Activated naive CD8-positive, alpha-beta T cell treated with anti-CD3 and anti-CD28 coated beads, Interleukin-2, amount 50 U/mL, for 24 hours (primary cell): ENCODE data around the gene PDE4B.
A peak's percentile ranks its signal among the peaks of the same experiment; 100 is the strongest.

ENCODE experiments used
- ATAC-seq: fragments of 150-1000 bp; cut with Tn5 transposase; one replicate; pipeline ENCODE4 v1.10.0; 2021
- DNase-seq: peaks from one replicate; pipeline ENCODE4 v3.0.0; 2021
- H3K27ac Mint-ChIP-seq: one replicate; pipeline ENCODE4 v1.8.0; 2021; ENCODE audit warnings: mild to moderate bottlenecking, mixed read lengths
- H3K27me3 Mint-ChIP-seq: one replicate; pipeline ENCODE4 v1.8.0; 2021; ENCODE audit warnings: mixed read lengths
- H3K36me3 Mint-ChIP-seq: one replicate; pipeline ENCODE4 v1.8.0; 2021; ENCODE audit warnings: low read depth, mixed read lengths
- H3K4me1 Mint-ChIP-seq: one replicate; pipeline ENCODE4 v1.8.0; 2021; ENCODE audit warnings: mixed read lengths
- H3K4me3 Mint-ChIP-seq: one replicate; pipeline ENCODE4 v1.8.0; 2021; ENCODE audit warnings: mild to moderate bottlenecking, moderate library complexity, mixed read lengths
- H3K9me3 Mint-ChIP-seq: one replicate; pipeline ENCODE4 v1.8.0; 2021; ENCODE audit warnings: mixed read lengths

Gene PDE4B

DNA sequence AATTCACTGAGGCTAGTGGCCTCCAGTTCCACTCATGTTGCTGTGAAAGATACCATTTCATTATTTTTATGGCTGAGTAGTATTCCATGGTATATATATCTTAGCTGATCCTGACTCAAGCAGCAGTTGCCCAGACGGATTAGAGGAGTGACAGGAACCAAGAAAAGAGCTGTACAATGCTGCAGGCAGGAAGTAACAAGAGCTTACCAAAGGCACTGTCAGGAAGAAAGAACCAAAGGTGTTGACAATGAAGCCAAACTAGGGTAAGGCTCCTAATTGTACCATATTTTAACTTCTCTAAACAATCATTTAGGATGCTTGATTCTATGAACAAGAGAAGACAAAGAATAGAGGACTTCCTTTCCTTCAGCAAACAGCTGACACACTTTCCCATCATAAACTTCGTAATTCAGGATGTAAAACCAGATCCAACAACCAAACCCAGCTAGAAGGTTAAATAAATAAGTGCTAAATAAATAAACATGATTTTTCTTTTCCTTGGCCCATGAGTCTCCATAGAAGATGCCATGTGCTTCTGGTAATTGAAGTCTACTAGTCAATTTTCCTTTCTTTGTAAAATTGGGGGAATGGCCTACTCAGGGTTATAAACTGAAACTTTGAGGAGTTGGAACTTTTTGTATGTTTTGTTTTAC, 493.0 kb downstream of the PDE4B start:
- H3K4me3 Mint-ChIP-seq = no peak overlapping the region
- H3K27ac Mint-ChIP-seq = no peak overlapping the region

DNA sequence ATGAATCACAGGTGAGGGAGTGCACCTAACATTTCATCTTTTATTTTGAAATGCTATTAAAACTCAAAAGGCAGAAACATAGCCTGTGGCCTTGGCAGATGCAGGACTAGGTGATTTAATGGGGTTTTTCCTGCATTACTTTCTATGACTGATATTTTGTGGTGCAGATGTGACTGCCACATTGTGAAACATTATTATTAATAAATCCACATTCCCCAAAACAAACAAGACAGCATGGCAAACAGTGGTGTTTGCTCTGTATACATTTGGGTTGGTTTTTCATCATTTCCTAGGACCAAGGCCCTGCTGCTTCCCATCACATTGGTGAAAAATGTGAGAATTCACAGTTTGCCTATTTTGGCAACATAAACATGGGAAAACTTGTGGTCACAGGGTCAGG, 493.6 kb downstream of the PDE4B start:
- DNase-seq = no peak
- ATAC-seq = no peak
- H3K4me3 Mint-ChIP-seq = no peak overlapping the region
- H3K9me3 Mint-ChIP-seq = no peaks in the 10 kb centered on the region
- no peaks in the 10 kb centered on the region for H3K27me3 Mint-ChIP-seq
- peaks cover 83% of the 10 kb centered on the region for H3K4me1 Mint-ChIP-seq
- H3K36me3 Mint-ChIP-seq = no peaks in the 10 kb centered on the region
- no peak overlapping the region for H3K27ac Mint-ChIP-seq

More for the DNA sequence above, 493.0 kb downstream of the PDE4B start:
- DNase-seq = no peak
- peaks cover 81% of the 10 kb centered on the region for H3K4me1 Mint-ChIP-seq
- no peaks in the 10 kb centered on the region for H3K36me3 Mint-ChIP-seq
- no peaks in the 10 kb centered on the region for H3K9me3 Mint-ChIP-seq
- no peak for ATAC-seq
- no peaks in the 10 kb centered on the region for H3K27me3 Mint-ChIP-seq

- Mint-ChIP-seq H3K36me3 (no peaks in the 10 kb centered on the region), H3K4me1 (peaks cover 76% of the 10 kb centered on the region), H3K4me3 (no peak overlapping the region), H3K27ac (peak overlapping the region; percentile 33), H3K27me3 (no peaks in the 10 kb centered on the region), H3K9me3 (no peaks in the 10 kb centered on the region)
- ATAC-seq (peak; percentile 66), DNase-seq (no peak)
These were observed 495.4 kb downstream of the PDE4B start for GRCh38 chr1:66288048-66288447.

- Mint-ChIP-seq H3K4me1 (peaks cover 67% of the 10 kb centered on the region), H3K27ac (no peak overlapping the region), H3K36me3 (no peaks in the 10 kb centered on the region)
These were observed 498.3 kb downstream of the PDE4B start for GRCh38 chr1:66290761-66291530.

GRCh38 chr1:66291531-66291864, 498.8 kb downstream of the PDE4B start:
- ATAC-seq (no peak), DNase-seq (no peak)
- H3K36me3 Mint-ChIP-seq = no peaks in the 10 kb centered on the region
- no peaks in the 10 kb centered on the region for H3K27me3 Mint-ChIP-seq
- H3K4me1 Mint-ChIP-seq = peaks cover 65% of the 10 kb centered on the region
- no peak overlapping the region for H3K4me3 Mint-ChIP-seq
- H3K9me3 Mint-ChIP-seq = no peaks in the 10 kb centered on the region
- H3K27ac Mint-ChIP-seq = no peak overlapping the region

More at GRCh38 chr1:66290761-66291530, 498.3 kb downstream of the PDE4B start:
- Mint-ChIP-seq H3K4me3 (no peak overlapping the region), H3K27me3 (no peaks in the 10 kb centered on the region), H3K9me3 (no peaks in the 10 kb centered on the region)
- ATAC-seq (no peak), DNase-seq (no peak)

DNA sequence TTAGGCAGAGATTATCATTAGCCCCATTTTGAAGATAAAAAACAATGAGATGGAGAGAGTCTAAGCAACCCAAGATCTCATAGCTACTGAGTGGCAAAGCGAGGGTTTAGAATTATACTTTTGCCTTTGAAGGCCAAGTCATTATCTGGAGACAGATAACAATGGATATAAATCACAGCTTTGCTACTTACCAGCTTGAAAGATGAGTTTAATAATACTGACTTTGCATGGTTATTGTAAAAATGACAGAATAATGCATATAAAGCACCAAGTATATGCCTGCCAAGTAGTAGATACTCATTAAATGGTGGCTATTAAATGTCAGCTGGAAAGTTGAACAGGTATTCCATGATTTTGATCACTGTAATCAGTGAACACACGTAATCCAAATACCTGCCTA, 499.6 kb downstream of the PDE4B start:
- Mint-ChIP-seq H3K27me3 (no peaks in the 10 kb centered on the region), H3K9me3 (no peaks in the 10 kb centered on the region), H3K36me3 (no peaks in the 10 kb centered on the region), H3K4me3 (no peak overlapping the region), H3K27ac (no peak overlapping the region), H3K4me1 (peaks cover 64% of the 10 kb centered on the region)
- DNase-seq (no peak), ATAC-seq (no peak)

GRCh38 chr1:66292944-66293343, 500.2 kb downstream of the PDE4B start:
- no peak overlapping the region for H3K27ac Mint-ChIP-seq

DNA sequence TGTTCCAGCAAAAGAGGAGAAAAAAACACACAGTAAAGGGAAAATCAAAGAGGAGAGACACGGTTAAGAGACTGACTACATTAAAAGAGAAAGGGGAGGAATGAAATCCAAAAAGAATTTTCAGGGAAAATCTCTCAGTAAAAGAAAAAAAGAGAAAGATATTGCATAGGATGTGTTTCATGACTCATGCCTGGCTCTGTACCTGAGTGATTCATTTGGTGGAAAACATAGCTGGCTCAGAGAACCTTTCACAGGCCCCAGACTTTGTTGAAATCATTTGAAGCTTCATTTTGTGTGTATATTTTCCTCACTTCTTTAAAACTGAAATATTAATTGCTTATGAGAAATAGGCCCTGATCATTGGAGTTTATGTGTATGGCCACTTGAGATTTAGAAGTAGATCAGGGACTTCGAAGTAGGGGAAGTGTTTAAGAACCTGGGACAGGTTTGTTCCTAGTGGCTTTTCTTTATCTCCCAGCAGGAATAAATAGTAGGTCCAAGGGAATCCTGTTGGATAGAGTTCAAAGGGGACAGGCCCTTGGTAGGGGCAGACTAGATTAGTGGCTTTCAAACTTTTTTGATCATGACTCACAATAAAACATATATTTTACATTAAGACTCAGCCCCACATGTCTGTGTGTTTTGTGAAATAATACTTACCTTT, 502.1 kb downstream of the PDE4B start:
- H3K27ac Mint-ChIP-seq = peak overlapping the region; percentile 74
- ATAC-seq = peak; percentile 97

More at GRCh38 chr1:66292944-66293343, 500.2 kb downstream of the PDE4B start:
- ATAC-seq = no peak
- Mint-ChIP-seq H3K4me3 (no peak overlapping the region), H3K27me3 (no peaks in the 10 kb centered on the region), H3K36me3 (no peaks in the 10 kb centered on the region), H3K4me1 (peaks cover 60% of the 10 kb centered on the region), H3K9me3 (no peaks in the 10 kb centered on the region)
- no peak for DNase-seq

GRCh38 chr1:66295803-66296202, 503.1 kb downstream of the PDE4B start:
- peak overlapping the region; percentile 5 for H3K27ac Mint-ChIP-seq
- H3K9me3 Mint-ChIP-seq = no peaks in the 10 kb centered on the region
- H3K36me3 Mint-ChIP-seq = no peaks in the 10 kb centered on the region
- ATAC-seq (no peak), DNase-seq (no peak)
- no peak overlapping the region for H3K4me3 Mint-ChIP-seq
- H3K27me3 Mint-ChIP-seq = no peaks in the 10 kb centered on the region
- peaks cover 51% of the 10 kb centered on the region for H3K4me1 Mint-ChIP-seq

More for the DNA sequence above, 502.1 kb downstream of the PDE4B start:
- Mint-ChIP-seq H3K4me1 (peaks cover 53% of the 10 kb centered on the region), H3K27me3 (no peaks in the 10 kb centered on the region), H3K4me3 (no peak overlapping the region), H3K36me3 (no peaks in the 10 kb centered on the region), H3K9me3 (no peaks in the 10 kb centered on the region)
- DNase-seq = no peak

DNA sequence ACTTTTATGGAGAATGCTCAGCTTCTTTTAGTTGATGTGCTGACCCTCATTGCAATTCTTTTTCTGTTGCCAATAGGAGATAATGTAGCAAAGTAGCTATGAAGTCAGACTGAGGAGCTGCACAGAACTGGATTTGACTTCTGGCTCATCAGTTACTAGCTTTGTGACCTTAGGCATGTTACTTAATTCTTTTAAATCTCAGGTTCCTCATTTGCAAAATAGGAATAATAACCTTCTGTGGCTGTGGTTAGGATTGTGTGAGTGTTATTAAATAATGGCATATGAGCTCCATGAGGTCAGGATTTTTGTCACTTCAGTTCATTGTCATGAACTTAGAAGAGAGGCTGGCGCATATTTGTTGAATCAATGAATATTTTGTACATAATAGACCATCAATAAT, 503.7 kb downstream of the PDE4B start:
- no peaks in the 10 kb centered on the region for H3K27me3 Mint-ChIP-seq
- no peak overlapping the region for H3K4me3 Mint-ChIP-seq
- H3K27ac Mint-ChIP-seq = no peak overlapping the region
- ATAC-seq (no peak), DNase-seq (no peak)
- no peaks in the 10 kb centered on the region for H3K9me3 Mint-ChIP-seq
- no peaks in the 10 kb centered on the region for H3K36me3 Mint-ChIP-seq
- peaks cover 51% of the 10 kb centered on the region for H3K4me1 Mint-ChIP-seq

DNA sequence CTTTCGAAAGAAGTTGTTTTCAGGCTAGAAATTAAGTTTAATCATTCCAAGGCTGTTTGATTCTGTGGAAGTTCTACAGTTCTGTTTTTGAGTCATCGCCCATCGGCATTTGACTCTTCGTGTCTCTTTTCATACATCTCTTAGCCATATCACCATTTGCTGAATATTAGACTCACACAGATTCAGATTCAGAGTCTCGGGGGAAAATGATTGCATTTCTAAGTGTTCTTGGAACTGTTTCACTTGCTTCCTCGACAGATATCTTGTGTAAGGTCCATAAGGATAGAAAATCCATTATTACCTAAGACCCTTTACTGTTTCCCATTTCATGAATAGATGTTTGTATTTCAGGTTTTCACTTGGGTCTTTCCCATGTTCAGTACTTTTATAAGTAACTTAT, 504.3 kb downstream of the PDE4B start:
- Mint-ChIP-seq H3K27ac (no peak overlapping the region), H3K4me3 (no peak overlapping the region)
- ATAC-seq = no peak

GRCh38 chr1:66298464-66298863, 505.8 kb downstream of the PDE4B start:
- Mint-ChIP-seq H3K9me3 (no peaks in the 10 kb centered on the region), H3K27me3 (no peaks in the 10 kb centered on the region), H3K4me3 (no peak overlapping the region), H3K36me3 (no peaks in the 10 kb centered on the region), H3K27ac (no peak overlapping the region), H3K4me1 (peaks cover 60% of the 10 kb centered on the region)
- DNase-seq = no peak
- ATAC-seq = no peak

More for the DNA sequence above, 504.3 kb downstream of the PDE4B start:
- Mint-ChIP-seq H3K9me3 (no peaks in the 10 kb centered on the region), H3K4me1 (peaks cover 52% of the 10 kb centered on the region), H3K36me3 (no peaks in the 10 kb centered on the region), H3K27me3 (no peaks in the 10 kb centered on the region)
- no peak for DNase-seq

DNA sequence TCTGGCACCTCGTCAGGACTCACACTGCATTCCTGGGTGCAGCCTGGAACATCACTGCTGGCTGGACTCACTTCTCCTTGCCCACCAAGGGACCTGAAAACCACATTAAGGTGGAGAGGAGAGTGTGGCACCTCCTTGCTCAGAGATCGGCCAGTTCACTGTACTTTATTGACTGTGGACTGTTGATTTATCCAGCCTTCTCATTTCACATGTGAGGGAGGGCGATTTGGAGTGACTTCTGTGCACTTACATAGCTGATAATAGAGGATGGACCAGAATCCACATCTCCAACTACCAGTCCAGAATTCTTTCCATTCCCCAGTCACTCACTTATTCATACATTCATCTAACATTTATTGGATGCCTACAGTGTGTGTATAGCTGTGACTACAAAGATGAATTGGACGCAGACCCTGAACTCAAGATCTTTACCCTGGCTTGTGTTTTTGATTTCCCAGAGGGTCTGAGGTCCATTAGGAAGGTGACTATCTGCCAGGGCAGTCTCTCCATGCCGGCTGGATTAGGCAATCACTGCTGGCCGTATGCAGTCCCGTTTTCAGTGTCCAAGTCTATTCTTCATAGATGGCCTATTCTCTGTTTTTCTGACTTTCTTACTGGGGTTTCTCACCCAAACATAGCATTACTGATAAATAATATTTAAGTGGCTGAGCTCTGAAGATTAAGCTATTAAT, 507.7 kb downstream of the PDE4B start:
- Mint-ChIP-seq H3K4me3 (no peak overlapping the region), H3K4me1 (peaks cover 50% of the 10 kb centered on the region), H3K27me3 (no peaks in the 10 kb centered on the region), H3K27ac (peak overlapping the region; percentile 82), H3K9me3 (no peaks in the 10 kb centered on the region), H3K36me3 (no peaks in the 10 kb centered on the region)
- ATAC-seq = no peak
- DNase-seq = no peak

- ATAC-seq (peak; percentile 91), DNase-seq (no peak)
- H3K4me3 Mint-ChIP-seq = peak overlapping the region; percentile 68
- H3K9me3 Mint-ChIP-seq = no peaks in the 10 kb centered on the region
- peak overlapping the region; percentile 82 for H3K27ac Mint-ChIP-seq
- H3K36me3 Mint-ChIP-seq = no peaks in the 10 kb centered on the region
- H3K27me3 Mint-ChIP-seq = no peaks in the 10 kb centered on the region
- H3K4me1 Mint-ChIP-seq = peaks cover 44% of the 10 kb centered on the region
These were observed 508.3 kb downstream of the PDE4B start for GRCh38 chr1:66300972-66301451.
